Left hindlimb (tissue), 1 donor: ENCODE results near the gene DDX41.

Source experiments
- DNase-seq: peaks from one replicate; pipeline ENCODE4 v3.0.0-alpha.2; 2018

DDX41 gene

DNA sequence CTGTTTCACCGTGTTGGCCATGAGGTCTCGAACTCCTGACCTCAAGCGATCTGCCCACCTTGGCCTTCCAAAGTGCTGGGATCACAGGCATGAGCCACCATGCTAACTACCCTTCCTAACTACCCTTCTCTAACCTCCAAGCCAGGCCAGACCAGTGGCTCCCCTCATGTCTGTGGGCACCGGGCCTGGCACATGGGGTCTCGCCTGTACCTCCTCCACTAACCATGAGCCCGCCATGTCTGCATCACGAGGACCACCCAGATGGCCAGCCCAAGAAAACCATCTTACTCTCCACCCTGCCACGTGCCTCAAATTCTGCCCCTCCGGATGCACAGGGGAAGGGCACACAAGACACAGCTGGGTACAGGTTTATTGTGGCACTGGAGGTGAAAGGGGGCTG is 33.7 kb downstream of the DDX41 start:
- DNase-seq, result no peak

DNA sequence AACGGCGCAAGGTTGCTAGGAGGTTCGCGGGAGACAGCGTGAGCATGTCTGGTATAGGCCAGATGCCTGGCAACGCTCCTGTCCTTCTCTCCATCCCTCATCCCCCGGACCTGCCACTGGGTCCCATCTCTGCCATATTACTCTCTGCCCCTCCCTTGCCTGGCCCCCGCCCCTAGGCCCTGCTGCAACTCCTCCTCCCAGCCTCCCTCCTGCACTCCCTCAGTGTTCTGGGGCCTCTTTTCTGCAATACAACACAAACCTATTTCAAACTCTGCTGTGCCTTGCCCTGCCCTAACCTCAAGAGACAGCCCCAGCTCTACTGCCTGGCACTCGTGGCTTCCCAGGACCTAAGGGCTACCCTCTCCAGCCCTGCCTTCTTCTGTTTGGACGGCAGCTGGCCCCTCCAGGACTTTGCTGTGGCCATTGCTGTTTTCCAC is 34.4 kb downstream of the DDX41 start:
- DNase-seq, result no peak

DNA sequence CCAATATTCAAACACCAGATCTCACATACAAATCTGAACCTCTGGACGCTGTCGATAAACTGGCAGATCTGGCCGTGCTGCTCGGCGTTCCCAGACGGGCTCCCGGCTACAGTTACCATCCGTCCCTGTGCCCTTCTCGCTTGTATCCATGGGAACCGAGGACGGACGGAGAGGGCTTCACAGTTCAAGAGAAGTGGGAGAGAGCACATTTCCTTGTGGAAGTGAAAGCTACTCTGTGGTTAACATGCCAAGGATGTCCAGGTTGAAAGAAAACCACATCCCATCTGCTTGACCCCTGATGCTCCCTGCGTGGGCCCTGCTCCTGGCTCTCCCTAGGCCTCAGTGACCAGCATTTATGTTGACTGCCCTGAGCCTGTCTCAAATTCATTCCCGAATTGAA is 37.0 kb downstream of the DDX41 start:
- DNase-seq, result no peak

DNA sequence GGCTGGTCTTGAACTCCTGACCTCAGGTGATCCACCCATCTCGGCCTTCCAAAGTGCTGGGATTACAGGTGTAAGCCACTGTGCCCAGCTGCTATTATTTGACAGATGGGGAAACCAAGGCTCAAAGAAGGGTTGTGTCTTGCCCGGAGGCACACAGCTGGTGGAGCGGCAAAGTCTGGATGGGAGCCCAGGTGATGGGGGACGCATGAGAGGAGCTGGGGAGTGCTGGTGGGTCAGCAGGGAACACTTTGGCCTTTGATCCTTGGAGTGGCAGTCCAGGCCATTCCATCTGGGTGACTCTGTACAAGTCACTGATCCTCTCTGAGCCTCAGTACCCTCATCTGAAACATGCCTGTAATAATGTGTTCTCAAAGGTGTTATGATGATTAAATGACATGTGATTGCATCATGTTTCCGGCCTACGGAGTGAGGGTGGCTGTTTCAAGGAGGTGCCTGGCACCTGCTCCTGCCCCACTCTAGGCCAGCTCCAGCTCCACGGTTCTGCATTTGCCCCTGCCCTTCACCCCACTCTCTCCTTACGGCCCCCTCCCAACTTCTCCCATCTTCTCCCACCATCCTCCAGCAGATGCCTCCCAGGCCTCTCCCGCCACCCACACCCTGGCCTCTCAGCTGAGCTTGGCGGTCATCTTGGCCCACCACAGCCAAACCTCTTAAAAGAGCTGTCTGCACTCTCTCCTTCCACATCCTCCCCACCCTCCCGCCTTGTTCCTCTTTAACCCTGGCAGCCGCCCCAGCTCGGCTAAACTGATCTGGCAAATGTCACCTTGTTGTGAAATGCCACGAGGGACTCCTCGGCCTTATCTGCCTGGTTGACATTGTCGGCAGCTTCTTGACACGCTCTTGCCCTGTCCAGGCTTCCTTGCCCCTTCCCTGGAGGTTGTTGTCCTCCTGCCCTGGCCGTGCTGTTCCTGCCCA is 37.8 kb downstream of the DDX41 start:
- no peak for DNase-seq

DNA sequence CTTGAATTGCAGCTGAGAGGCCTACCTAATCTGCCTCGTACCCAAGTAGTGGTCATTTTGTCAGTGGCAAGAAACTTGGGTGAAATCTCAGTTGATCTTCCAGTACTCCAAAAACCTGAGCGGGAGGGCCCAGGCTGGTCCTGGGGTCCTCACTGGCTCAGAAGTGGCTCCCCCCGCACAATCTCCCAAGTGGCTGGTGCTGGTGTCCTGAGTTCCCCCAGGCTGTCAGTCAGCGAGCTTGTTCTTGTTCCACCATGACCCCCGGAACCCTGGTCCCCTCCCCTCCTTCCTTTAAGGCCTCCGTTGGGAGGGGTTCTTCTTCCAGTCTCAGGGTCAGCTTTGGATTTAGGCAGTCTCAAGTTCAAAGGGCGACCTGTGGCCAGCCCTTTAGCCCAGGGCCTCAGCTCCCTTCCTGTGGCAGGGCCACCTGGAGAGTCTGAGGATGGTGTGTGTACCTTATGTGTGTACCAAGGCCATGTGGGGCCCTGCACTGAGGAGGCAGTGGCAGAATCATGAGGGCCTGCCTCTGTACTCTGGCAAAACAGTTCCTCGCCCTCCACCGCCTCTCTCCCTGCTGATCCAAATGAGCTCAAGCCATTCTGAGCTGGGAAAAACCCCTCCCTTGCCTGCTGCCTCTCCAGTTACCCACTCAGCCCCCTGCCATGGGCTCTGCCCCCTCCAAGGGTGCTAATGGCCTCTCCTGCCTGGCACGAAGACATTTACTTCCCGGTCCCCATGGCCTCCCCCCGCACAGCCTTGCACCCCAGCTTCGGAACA is 38.9 kb downstream of the DDX41 start:
- DNase-seq, result no peak

DNA sequence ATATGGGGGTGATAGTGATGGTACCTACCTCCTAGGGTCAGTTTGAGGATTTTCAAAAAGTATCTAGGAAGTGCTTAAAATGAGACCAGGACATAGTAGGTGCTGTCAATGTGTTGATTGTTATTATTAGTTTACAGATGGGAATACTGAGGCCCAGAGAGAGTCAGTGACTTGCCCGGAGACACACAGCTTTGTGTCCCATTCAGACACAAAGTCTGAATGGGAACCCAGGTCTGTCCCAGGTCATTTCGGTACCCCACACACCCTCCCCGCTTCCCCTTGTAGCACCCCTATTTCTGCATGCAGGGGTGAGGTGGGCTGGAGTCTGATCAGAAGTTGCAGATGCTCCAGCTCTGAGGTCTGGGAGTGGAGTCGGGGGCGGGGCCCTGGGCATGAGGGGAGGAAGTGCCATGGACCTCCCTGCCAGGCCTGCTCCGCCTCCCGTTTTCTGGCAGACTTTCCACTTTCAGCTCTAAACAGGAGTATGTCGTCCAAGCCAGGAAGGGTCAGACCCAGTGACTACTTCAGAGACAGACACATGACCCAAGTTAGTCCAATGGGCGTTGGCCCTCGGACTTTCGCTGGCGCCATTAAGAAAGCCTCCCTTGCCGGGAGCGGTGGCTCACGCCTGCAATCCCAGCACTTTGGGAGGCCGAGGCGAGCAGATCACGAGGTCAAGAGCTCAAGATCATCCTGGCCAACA is 40.1 kb downstream of the DDX41 start:
- no peak for DNase-seq

DNA sequence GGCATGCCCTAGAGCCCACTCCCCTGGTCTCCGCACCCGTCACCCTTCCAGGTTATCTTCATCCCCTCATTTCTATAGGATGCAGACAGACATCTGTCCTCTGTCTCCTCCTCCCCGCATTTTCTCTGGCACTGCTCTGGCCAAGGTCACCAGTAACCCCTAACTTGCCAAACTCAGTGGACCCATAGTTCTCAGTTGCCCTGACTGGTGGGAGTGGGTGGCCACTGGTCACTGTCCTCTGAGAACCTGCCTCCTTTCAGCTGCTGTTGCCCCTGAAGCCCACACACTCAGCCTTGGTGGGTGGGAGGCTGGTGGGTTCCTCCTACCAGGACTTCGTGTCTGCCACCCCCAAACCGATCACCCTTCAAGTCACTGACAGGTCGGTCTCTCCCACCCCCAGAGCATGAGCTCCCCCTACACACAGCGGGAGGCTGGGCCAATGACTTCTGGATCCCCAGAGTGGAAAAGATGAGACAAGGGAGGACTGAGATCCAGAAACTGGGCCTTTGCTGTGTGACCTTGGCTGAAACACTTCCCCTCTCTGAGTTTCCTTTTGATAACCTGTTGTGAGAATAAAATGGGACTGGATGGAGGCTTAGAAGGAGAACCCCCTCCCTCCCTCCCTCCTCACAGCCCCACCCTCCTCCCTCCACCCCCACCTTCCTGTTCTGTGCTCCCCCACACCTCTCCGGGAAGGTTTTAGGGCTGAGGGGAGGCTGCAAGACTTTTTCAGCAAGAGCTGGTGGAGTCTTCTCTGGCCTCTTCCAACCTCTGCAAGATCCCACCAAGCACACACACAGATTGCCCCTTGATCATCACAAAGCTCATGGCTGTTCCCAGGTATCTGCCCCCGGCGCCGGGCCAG is 41.0 kb downstream of the DDX41 start:
- DNase-seq, result no peak

DNA sequence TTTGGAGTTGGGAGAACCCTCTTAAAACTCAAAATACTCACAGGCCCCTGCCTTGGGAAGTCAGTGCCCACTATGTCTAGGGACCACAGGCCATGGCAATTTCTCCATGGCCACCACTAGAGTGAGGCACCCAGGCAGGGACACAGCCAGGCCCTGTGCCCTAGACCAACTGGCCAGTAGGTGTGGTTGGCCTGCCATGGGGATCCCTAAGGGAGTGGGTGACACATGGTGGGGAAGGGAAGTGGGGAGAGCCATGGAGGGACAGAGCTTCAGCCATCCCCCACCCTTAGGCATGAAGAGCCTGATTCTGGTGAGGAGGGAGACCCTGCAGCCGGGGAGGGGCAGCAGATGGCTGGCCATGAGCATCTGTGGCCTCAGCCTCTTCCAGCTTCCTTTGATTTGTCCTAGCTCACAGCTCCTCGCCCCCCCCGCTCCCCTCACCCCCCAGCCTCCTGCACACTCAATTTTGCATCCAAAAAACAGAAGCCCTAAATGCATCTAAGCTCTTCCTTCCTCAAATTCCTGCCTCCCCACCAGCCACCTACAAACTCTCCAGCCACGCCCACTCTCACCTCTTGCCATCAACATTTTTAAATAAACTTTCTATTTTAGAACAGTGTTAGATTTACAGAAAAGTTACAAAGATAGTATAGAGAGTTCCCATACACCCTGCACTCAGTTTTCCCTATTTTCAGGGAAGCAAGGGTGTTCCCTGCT is 41.8 kb downstream of the DDX41 start:
- no peak for DNase-seq

DNA sequence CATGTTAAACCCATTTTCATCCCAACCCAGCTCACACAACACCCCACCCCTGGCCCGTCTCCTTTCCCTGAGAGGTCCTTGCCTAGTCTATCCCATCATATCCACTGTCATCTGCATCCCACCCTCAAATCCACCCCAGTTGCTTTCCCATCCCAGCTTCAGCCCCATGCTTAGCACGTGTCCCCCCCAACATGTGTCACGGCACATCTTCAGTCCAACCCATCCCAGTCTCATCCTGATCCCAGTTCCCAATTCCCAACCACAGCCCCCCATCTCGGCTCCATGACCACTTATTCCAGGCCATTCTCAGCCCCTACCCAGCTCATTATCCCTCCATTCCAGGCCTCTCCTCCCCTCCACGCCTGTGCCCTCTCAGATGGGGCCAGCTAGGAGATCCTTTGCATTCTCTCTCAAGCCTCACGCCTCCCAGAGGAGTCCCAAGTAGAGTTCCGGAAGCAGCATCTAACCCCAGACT is 42.7 kb downstream of the DDX41 start:
- no peak for DNase-seq

DNA sequence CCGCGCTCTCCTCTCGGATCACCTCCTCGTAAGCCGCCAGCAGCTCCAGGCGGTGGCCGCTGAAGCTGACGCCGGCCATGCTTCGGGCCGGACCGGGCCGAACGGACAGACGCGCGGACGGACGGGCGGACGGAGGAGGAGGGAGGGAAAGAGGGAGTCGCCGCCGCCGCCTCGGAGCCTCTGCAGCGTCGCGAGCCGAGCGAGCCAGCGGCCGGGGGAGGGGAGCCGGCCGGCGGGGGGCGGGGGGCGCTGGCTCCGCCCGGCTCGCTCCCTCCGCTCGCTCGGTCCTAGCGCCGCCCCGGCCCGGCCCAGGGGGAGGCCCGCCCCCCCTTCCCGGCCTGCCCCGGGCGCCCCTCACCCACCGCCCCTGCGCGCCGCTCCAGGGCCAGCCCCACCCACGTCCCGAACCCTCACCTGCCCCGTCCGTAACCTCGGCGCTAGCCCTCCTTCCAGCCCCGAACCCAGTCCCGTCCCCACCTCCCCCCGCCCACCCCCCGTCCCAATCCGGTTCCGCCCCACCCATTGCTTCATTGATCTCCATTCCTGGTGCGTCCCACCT is 43.2 kb downstream of the DDX41 start, which contains the start of gene DBN1:
DBN1 (minus strand) TSS at position 192 of the 559 bp plus-strand sequence; CDS start at position 79, 113 bp downstream.
- peak; percentile 77 for DNase-seq

DNA sequence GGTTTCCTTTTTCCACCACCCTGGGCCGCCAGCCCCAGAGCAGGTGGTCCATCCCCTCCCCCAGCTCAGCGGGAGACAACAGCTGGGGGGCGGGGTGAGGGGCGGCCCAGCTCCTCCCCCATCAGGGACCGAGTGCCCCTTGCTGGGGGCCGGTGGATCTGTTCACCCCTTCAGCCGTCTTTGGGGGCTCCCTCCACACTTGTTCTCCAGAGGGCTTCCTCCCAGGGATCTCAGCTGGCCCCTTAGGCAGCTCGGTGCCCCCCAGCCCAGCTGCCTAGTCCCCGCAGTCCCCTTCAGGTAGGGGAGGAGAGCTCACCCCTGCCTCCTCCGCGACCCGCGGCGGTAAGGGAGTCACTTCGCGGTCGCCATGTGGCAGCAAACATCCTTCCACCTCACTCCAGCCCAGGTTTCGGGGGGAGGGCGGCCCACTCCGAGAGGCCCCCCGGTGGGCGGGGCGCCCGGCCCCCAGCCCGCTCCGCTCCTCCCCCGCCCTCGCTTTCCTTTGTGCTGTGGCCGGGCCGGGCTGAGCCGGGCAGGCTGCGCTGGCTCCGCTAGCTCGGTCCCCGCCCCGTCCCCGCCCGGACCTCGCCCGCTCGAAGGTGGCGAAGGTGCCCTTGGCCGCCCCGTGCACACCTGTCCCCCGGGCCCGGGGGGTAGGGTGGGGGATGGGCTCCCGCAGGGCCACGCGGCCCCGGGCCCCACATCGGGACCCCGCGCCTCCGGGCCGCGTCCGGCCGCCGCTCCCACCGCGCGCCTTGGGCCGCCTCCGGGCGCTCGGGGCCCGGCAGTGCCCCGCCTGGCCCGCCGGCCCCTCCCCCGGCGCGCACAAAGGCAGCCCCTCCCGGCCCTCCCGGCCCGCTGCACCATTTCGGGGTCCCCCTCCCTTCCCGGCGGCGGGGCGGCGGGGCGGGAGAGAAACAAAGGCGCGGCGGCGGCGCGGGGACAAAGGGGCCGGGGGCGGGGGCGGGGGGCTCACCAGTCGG is 44.0 kb downstream of the DDX41 start:
- DNase-seq, result peak; percentile 76

DNA sequence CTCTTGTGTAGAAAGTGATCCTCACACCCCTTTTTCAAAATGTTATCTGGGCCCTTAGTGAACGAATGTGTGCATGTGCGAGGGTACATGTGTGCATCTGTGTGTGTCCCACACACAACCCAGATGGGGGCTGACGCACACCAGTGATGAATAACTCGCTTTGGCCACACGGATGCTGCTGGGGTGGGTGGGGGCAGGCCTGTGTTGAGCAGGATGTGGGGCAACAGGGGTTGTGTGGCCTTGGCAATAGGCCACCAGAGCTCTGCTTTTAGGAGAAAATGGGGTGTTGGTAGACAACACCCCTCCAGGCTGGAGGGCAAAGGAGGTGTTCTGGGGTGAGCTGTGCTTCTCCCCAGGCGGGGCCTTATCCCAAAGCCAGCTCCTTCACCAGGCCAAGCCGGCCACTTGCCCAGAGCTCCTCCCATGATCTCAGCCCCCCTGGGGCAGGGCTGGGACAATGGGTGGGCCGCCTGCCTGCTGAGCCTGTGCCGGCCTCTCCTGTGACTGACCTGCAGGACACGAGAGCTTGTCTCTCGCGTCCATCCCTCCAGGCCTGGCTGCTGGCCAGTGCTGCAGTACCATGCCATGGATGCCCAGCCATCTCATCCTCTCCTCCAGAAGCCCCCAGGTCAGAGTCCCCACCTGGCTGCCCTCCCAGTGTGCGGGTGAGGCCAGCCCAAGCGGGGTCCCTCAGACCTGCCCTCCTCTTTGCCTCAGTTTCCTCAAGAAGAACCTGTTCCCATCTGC is 45.0 kb downstream of the DDX41 start:
- DNase-seq, result no peak

DNA sequence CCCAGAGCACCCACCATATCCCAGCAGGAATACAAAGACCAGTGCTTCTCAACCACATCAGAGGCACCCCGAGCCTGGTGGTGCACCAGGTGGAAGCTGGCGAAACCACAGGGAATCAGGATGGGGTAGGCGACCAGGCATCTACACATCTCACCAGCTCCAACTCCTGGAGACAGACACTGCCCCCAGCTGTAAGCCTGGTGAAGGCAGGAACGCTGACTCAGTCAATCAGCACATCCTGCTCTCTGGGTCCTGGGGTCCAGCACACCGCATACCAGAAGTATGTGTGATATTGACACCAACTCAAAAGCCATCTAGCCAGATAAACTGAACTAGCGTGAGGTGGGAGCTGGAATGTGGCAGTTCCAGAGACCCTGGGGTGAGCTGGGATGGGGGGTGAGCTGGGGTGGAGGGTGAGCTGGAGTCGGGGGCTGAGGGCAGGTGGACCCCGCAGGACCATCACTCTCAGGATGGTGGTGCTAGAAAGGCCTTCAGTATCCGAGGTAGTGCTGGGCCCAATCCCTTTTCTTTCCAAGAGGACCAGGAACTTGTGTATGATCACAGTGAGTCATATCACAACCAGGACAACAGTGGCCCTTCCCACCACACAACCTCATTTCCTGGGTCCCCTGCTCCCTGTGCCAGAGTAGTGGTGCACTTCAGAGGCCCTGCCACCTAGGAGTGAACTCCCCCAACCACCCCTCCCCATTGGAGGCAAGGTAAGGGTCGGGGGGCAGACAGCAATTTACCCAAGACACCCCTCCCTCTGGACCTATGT is 45.8 kb downstream of the DDX41 start:
- no peak for DNase-seq

DNA sequence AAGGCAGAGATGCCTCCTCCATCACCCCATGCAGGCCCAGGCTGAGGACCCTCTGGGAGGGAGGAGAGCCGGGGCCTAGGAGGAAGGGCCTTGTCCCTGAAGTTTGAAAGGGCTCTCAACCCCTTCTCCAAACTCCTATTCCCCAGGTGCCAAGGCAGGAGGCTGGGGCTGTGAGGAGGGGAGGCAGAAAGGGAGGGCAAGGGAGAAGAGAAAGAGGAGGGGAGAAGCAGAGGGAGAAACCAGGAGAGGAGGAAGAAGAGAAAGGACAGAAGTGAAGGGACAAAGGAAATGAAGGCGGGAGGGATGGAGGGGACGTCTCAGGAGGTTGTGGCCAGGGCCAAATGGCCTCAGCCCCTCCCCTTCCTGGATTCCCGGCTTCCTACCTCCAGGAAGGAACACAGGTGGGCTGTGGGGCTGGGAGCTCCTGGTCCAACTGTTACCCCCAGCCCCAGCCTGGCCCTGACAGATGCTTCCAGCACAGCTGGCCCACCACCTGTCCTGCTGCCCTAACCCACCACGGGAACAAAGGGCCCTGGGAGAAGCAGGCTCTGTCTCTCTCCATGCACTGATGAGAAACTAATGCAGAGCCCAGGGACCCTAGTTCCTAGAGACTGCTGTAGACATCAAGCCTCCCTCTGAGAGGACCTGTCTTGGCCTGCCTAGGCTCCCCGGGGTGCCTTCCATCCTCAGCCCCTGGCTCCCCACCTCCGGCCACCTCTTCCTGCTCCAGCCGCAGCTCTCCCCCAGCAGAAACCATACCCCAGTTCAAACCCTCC is 46.8 kb downstream of the DDX41 start:
- DNase-seq, result no peak

DNA sequence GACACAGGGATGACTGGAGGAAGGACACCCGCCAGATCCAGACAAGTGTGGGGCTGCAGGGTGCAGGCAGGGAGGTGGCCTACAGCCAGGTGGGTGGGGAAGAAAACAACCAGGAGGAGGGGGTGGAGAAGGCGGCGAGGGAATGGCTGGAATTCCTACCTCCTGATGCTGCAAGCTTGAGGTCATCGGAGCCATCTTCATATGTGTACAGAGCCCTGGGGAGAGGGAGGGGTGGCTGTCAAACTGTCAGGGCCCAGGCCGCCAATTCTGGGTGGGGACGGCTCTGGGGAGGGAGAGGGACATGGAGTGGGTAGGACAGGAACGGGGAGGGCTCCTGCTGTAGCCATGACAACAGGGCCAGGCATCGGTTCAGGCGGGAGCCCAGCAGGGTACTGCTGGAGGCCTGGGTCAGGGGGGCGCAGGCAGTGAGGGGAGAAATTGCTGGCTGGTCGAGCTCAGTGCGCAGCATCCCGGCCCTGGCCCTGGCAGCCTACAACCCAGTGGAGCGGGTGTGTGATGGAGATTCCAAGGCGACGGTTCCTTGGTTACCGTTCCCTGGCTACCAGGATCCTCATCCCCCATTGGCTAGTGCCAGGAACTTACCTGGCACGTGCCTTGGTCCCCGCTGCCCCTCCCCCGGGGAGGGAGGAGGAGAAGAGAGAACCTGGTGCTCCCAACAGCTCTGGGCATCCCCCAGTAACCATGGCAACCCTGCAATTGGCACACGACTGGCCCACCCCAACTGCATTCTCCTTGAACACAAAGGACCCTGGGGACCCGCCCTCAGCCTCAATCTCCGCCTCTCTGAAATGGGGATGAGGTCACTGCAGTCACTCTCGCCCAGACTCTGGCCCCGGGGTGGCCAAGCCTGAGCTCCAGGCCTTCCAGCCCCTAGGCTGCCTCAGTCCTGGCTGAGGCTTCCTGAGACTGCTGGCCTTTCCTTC is 47.8 kb downstream of the DDX41 start:
- peak; percentile 73 for DNase-seq

DNA sequence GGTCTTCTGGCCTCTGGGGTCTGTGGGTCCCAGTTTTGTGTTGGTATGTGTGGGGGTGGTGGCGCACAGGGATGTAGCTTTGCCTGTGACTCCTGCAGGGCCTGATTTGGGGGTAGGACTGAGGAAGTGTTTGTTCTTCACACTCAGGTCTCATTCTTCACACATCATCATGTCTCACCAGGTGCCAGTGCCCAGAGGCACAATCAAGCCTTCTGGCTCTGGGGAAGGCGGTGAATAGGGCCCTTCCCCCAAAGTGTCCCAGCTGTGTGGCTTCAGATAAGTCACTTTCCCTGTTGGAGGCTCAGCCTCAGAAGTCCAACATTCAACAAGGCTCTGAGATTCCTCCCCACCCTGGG is 48.5 kb downstream of the DDX41 start:
- no peak for DNase-seq
